B cell (primary cell): ENCODE measurements around the gene LRBA.

Experiments used
- CTCF ChIP-seq: fragments of 200-600 bp; IDR thresholded peaks from one replicate; pipeline ENCODE4 v1.8.0; 2022; ENCODE audit warnings: antibody characterized with exemption, mild to moderate bottlenecking
- EZH2 ChIP-seq: IDR thresholded peaks from 2 replicates; pipeline ENCODE4 v1.6.1; 2012; ENCODE audit warnings: borderline replicate concordance, low read depth, mild to moderate bottlenecking, moderate library complexity, low read length; ENCODE audit not compliant: insufficient read depth, poor library complexity, severe bottlenecking

GRCh38 chr4:150978738-150979575 lies 36.1 kb downstream of the LRBA start:
- TF ChIP-seq CTCF, result no peak
- no peak for TF ChIP-seq EZH2
